ENCODE measurements around the gene PHACTR1.

PHACTR1 gene

DNA sequence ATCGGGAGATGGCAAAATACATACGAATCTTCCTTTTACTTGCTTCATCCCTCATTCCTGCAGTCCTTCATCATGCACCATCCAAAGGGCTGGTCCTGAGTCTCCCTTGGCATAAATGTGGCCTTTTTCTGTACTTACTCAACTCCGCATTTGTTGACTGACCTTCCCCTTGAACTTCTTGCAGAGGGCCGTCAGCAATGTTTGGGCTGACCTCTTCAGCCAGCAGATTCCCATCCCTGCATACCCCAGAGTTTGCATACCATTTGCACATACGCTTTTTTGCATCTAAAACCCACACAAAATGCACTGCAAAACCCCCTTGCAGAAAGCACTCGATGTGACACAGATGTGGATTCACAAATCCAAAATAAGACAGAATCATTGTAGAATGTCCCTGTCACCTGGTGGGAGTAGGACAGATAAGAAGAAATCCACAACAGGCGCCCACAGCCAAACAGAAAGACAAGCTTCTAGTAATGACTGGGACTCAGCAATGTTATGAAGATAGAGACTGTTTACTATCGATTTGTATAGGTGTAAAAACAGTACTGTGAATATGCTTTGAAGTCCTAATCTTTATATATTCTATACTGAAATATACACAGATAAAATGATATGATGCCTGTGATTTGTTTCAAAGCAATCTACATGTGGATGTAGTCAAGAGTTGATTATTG lies 566.0 kb downstream of the PHACTR1 start:
- Histone ChIP-seq H3K4me3 (ENCODE audit: low read length in 2 of 2) (no peak overlapping the region), H3K9ac (ENCODE audit: low read depth in 1 of 2, low read length in 2 of 2) (no peak overlapping the region), H3K36me3 (ENCODE audit: control insufficient read depth in 2 of 2, insufficient read depth in 2 of 2, low read length in 2 of 2) (peaks cover 2 to 8% of the 10 kb centered on the region in 2 donors), H3K27ac (ENCODE audit: low read depth in 2 of 2, low read length in 2 of 2) (no peak overlapping the region), H3K27me3 (ENCODE audit: control insufficient read depth in 2 of 2, insufficient read depth in 2 of 2, low read length in 2 of 2) (no peaks in the 10 kb centered on the region), H3K4me1 (ENCODE audit: control insufficient read depth in 2 of 2, insufficient read depth in 2 of 2, low read length in 2 of 2) (peaks cover 0 to 2% of the 10 kb centered on the region in 2 donors), H3K9me3 (ENCODE audit: control insufficient read depth in 2 of 2, low read length in 2 of 2) (peaks cover 0 to 3% of the 10 kb centered on the region in 2 donors)

DNA sequence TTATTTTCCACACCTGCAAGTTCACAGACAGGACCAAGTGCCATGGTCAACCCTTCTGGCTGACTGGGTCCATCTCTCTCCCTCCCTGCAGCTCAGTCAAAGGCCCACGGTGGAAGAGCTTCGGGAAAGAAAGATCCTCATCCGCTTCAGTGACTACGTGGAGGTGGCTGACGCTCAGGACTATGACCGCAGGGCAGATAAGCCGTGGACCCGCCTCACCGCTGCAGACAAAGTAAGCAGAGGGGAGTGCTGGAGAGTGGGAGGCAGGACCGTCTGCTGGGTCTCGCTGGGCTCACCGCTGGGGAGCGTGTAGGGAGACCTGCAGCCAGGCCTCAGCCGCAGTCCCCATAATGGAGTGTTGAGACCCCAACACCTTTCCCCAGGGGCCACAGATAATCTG lies 566.8 kb downstream of the PHACTR1 start:
- Histone ChIP-seq H3K4me1 (ENCODE audit: control insufficient read depth in 2 of 2, insufficient read depth in 2 of 2, low read length in 2 of 2) (peaks cover 0 to 2% of the 10 kb centered on the region in 2 donors), H3K4me3 (ENCODE audit: low read length in 2 of 2) (no peak overlapping the region), H3K9ac (ENCODE audit: low read depth in 1 of 2, low read length in 2 of 2) (no peak overlapping the region), H3K27me3 (ENCODE audit: control insufficient read depth in 2 of 2, insufficient read depth in 2 of 2, low read length in 2 of 2) (no peaks in the 10 kb centered on the region), H3K27ac (ENCODE audit: low read depth in 2 of 2, low read length in 2 of 2) (no peak overlapping the region), H3K36me3 (ENCODE audit: control insufficient read depth in 2 of 2, insufficient read depth in 2 of 2, low read length in 2 of 2) (peaks cover 2 to 11% of the 10 kb centered on the region in 2 donors), H3K9me3 (ENCODE audit: control insufficient read depth in 2 of 2, low read length in 2 of 2) (peaks cover 0 to 5% of the 10 kb centered on the region in 2 donors)

DNA sequence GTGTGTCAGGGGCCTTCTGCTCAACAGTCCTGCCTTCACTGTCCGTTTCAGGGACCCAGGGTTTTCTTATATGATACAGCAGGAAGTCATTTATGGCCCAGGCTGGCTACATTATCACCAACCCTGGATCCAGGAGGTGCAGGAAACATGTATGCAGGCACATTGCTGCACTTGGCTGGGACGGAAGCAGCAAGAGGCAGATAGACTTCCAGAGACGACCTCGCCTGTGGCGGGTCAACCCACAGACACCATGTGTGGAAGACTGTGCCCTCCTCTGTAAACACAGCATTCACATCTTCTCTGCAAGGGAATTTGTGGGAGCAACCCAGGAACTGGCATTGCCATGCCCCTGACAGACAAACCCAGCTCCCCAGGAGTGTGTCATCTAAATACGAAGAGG lies 568.1 kb downstream of the PHACTR1 start:
- H3K4me1 ChIP-seq (ENCODE audit: control insufficient read depth in 2 of 2, insufficient read depth in 2 of 2, low read length in 2 of 2): peaks cover 0 to 2% of the 10 kb centered on the region in 2 donors
- no peak overlapping the region for H3K27ac ChIP-seq (ENCODE audit: low read depth in 2 of 2, low read length in 2 of 2)
- H3K9ac ChIP-seq (ENCODE audit: low read depth in 1 of 2, low read length in 2 of 2): no peak overlapping the region
- H3K36me3 ChIP-seq (ENCODE audit: control insufficient read depth in 2 of 2, insufficient read depth in 2 of 2, low read length in 2 of 2): peaks cover 2 to 16% of the 10 kb centered on the region in 2 donors
- H3K4me3 ChIP-seq (ENCODE audit: low read length in 2 of 2): no peak overlapping the region
- H3K9me3 ChIP-seq (ENCODE audit: control insufficient read depth in 2 of 2, low read length in 2 of 2): peaks cover 0 to 5% of the 10 kb centered on the region in 2 donors
- H3K27me3 ChIP-seq (ENCODE audit: control insufficient read depth in 2 of 2, insufficient read depth in 2 of 2, low read length in 2 of 2): no peaks in the 10 kb centered on the region

DNA sequence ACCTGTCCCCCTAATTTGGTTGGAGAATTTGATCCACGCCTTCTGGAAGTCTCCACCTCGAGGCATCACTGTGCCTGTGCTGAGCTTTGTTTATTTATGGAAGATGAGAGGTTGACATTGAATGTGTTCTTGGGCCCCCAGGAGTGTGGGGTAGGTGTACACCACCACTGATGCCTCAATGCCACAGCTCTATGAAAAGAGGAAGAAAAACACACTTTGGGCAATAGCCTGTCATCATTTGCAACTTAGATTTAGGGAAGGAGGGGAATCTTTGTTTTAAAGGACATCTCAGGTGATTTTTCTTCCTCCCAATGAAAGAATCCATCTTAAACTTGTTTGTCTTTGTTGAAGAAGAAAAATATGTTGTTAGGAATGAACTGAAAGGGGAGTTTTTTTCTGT lies 569.1 kb downstream of the PHACTR1 start:
- Histone ChIP-seq H3K36me3 (ENCODE audit: control insufficient read depth in 2 of 2, insufficient read depth in 2 of 2, low read length in 2 of 2) (peaks cover 2 to 16% of the 10 kb centered on the region in 2 donors), H3K27ac (ENCODE audit: low read depth in 2 of 2, low read length in 2 of 2) (no peak overlapping the region), H3K4me1 (ENCODE audit: control insufficient read depth in 2 of 2, insufficient read depth in 2 of 2, low read length in 2 of 2) (peaks cover 0 to 2% of the 10 kb centered on the region in 2 donors), H3K9me3 (ENCODE audit: control insufficient read depth in 2 of 2, low read length in 2 of 2) (peaks cover 0 to 5% of the 10 kb centered on the region in 2 donors), H3K4me3 (ENCODE audit: low read length in 2 of 2) (no peak overlapping the region), H3K9ac (ENCODE audit: low read depth in 1 of 2, low read length in 2 of 2) (no peak overlapping the region), H3K27me3 (ENCODE audit: control insufficient read depth in 2 of 2, insufficient read depth in 2 of 2, low read length in 2 of 2) (no peaks in the 10 kb centered on the region)

DNA sequence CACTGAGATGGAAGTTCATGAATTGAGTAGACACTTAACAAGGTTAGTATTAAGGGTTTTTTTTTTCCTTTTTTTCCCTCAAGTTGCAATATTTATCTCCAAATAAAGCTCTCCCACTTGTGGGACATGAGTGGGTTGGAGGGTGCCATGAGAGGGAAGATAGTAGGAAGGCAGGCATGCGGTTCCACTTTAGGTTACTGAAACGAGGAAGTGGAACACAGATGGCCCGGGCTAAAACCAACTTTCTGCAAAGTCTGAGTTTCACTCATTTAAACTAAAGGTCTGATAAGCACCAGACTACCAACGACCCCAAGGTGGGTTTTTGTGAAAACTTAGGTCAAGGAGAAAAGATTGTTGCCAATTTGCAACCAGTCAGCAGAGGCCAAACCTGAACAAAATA lies 569.6 kb downstream of the PHACTR1 start:
- Histone ChIP-seq H3K36me3 (ENCODE audit: control insufficient read depth in 2 of 2, insufficient read depth in 2 of 2, low read length in 2 of 2) (peaks cover 2 to 16% of the 10 kb centered on the region in 2 donors), H3K4me3 (ENCODE audit: low read length in 2 of 2) (no peak overlapping the region), H3K27ac (ENCODE audit: low read depth in 2 of 2, low read length in 2 of 2) (no peak overlapping the region), H3K27me3 (ENCODE audit: control insufficient read depth in 2 of 2, insufficient read depth in 2 of 2, low read length in 2 of 2) (no peaks in the 10 kb centered on the region), H3K4me1 (ENCODE audit: control insufficient read depth in 2 of 2, insufficient read depth in 2 of 2, low read length in 2 of 2) (peaks cover 0 to 2% of the 10 kb centered on the region in 2 donors), H3K9me3 (ENCODE audit: control insufficient read depth in 2 of 2, low read length in 2 of 2) (peaks cover 0 to 5% of the 10 kb centered on the region in 2 donors), H3K9ac (ENCODE audit: low read depth in 1 of 2, low read length in 2 of 2) (no peak overlapping the region)

DNA sequence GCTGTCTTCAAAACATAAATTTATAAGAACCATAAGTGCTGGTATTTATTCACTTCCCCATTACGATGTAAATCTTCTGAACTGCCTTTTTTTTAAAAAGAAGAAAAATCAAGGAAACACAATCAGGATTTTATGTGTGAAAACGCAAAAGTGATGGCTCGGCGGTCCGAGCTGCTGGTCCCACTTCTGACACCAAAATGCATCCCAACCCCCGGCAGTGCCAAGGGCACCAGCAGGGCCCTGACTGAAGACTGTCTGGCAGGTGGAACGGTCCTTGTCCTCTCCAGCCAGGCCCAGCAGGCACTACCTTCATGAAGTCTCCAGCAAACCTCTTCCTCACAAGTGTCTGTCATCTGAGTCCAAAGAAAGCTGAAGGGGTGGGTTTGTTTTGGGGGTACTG lies 570.5 kb downstream of the PHACTR1 start:
- H3K36me3 ChIP-seq (ENCODE audit: control insufficient read depth in 2 of 2, insufficient read depth in 2 of 2, low read length in 2 of 2): peaks cover 2 to 19% of the 10 kb centered on the region in 2 donors

DNA sequence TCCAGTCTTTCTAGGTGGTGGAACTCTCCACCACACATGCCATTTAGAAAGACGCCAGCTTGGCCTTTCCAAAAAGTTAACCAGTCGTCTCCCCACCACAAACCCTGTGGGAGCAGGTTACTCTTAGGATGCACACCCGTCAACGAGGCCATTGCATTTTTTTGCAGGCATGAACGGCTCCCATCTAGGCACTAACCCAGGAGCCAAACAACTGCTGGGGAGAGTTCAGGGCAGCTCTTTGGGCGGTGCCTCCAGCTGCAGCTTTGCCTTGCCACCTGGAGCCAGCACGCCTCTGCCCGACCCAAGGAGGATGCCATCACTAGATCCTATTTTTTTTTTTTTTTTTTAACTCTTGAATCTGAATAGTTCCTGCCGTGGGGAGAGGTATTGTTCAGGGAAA lies 571.9 kb downstream of the PHACTR1 start:
- H3K4me1 ChIP-seq (ENCODE audit: control insufficient read depth in 2 of 2, insufficient read depth in 2 of 2, low read length in 2 of 2): peaks cover 0 to 2% of the 10 kb centered on the region in 2 donors
- peaks cover 6 to 30% of the 10 kb centered on the region in 2 donors for H3K36me3 ChIP-seq (ENCODE audit: control insufficient read depth in 2 of 2, insufficient read depth in 2 of 2, low read length in 2 of 2)
- no peak overlapping the region for H3K9ac ChIP-seq (ENCODE audit: low read depth in 1 of 2, low read length in 2 of 2)
- no peak overlapping the region for H3K4me3 ChIP-seq (ENCODE audit: low read length in 2 of 2)
- no peak overlapping the region for H3K27ac ChIP-seq (ENCODE audit: low read depth in 2 of 2, low read length in 2 of 2)
- no peaks in the 10 kb centered on the region for H3K27me3 ChIP-seq (ENCODE audit: control insufficient read depth in 2 of 2, insufficient read depth in 2 of 2, low read length in 2 of 2)
- H3K9me3 ChIP-seq (ENCODE audit: control insufficient read depth in 2 of 2, low read length in 2 of 2): peaks cover 0 to 5% of the 10 kb centered on the region in 2 donors

More for the DNA sequence above, 570.5 kb downstream of the PHACTR1 start:
- Histone ChIP-seq H3K27me3 (ENCODE audit: control insufficient read depth in 2 of 2, insufficient read depth in 2 of 2, low read length in 2 of 2) (no peaks in the 10 kb centered on the region), H3K4me1 (ENCODE audit: control insufficient read depth in 2 of 2, insufficient read depth in 2 of 2, low read length in 2 of 2) (peaks cover 0 to 2% of the 10 kb centered on the region in 2 donors), H3K9me3 (ENCODE audit: control insufficient read depth in 2 of 2, low read length in 2 of 2) (peaks cover 0 to 5% of the 10 kb centered on the region in 2 donors), H3K4me3 (ENCODE audit: low read length in 2 of 2) (no peak overlapping the region), H3K27ac (ENCODE audit: low read depth in 2 of 2, low read length in 2 of 2) (no peak overlapping the region), H3K9ac (ENCODE audit: low read depth in 1 of 2, low read length in 2 of 2) (no peak overlapping the region)

DNA sequence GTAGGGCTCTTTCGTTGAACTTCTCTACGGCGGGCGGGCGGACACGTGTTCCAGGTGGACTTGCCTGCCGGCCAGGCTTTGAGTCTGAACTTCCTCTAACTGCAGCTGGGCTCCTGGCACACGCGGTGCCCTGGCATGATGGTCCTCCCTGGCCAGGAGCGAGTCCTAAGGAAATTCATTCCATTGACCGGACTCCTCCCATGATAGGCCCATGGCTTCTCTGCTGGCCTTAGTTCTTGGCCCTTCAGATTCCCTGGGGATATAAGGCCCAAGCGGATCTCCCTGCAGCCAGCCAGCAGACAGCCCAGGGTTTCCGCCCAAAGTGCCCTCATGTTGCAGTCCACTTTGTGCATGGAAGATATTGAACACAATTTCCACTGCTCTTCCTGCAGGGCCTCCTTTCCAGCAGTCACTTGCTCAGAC lies 572.4 kb downstream of the PHACTR1 start:
- H3K36me3 ChIP-seq (ENCODE audit: control insufficient read depth in 2 of 2, insufficient read depth in 2 of 2, low read length in 2 of 2): peaks cover 9 to 34% of the 10 kb centered on the region in 2 donors
- no peaks in the 10 kb centered on the region for H3K27me3 ChIP-seq (ENCODE audit: control insufficient read depth in 2 of 2, insufficient read depth in 2 of 2, low read length in 2 of 2)
- no peak overlapping the region for H3K27ac ChIP-seq (ENCODE audit: low read depth in 2 of 2, low read length in 2 of 2)
- peaks cover 0 to 2% of the 10 kb centered on the region in 2 donors for H3K4me1 ChIP-seq (ENCODE audit: control insufficient read depth in 2 of 2, insufficient read depth in 2 of 2, low read length in 2 of 2)
- H3K9ac ChIP-seq (ENCODE audit: low read depth in 1 of 2, low read length in 2 of 2): no peak overlapping the region
- no peak overlapping the region for H3K4me3 ChIP-seq (ENCODE audit: low read length in 2 of 2)
- peaks cover 0 to 5% of the 10 kb centered on the region in 2 donors for H3K9me3 ChIP-seq (ENCODE audit: control insufficient read depth in 2 of 2, low read length in 2 of 2)

DNA sequence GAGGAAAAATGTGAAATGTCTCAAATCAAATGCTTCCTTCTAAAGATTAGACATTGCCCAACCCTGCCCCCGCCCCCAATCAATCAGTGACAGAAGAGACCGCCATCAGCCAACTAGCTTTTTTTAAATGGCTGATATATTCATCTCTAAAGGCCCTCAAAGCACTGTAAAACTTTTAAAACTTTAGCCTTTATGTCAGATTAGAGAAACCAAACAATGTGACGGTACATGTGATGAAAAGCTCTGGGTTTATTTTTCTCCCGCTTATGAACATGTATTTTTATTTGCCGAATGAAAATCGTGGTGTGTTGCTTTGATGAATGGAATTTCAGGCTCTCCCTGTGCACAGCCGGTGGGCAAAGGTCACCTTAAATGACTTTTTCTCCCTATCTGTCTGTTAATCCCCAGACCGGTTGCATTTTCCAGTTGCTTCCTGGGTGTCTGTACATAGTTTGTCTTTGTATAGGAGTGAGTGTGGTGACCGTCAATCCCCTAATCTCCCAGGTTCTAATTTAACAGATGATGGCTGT lies 573.3 kb downstream of the PHACTR1 start:
- H3K27ac ChIP-seq (ENCODE audit: low read depth in 2 of 2, low read length in 2 of 2): no peak overlapping the region
- peaks cover 16 to 42% of the 10 kb centered on the region in 2 donors for H3K36me3 ChIP-seq (ENCODE audit: control insufficient read depth in 2 of 2, insufficient read depth in 2 of 2, low read length in 2 of 2)
- no peak overlapping the region for H3K9ac ChIP-seq (ENCODE audit: low read depth in 1 of 2, low read length in 2 of 2)
- H3K4me1 ChIP-seq (ENCODE audit: control insufficient read depth in 2 of 2, insufficient read depth in 2 of 2, low read length in 2 of 2): peaks cover 0 to 2% of the 10 kb centered on the region in 2 donors
- no peak overlapping the region for H3K4me3 ChIP-seq (ENCODE audit: low read length in 2 of 2)
- H3K27me3 ChIP-seq (ENCODE audit: control insufficient read depth in 2 of 2, insufficient read depth in 2 of 2, low read length in 2 of 2): no peaks in the 10 kb centered on the region
- peaks cover 0 to 5% of the 10 kb centered on the region in 2 donors for H3K9me3 ChIP-seq (ENCODE audit: control insufficient read depth in 2 of 2, low read length in 2 of 2)

DNA sequence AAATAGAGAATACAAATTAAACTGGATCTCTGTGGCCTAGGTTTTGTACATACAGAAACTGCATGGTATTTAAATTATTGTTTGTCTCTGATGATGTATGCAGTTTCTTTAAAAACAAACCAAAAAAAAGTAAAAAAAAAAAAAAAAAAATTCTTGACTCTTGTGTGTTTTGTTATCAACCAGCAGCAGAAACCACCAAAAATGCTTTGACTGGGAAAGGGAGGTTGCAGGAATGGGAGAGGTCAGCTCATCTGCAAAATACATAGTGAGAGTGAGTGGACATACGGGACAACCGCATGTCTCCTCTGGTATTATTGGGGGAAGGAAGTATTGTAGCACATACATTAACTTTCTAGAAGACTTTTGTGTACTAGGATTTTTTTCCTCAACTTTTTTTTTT lies 573.8 kb downstream of the PHACTR1 start:
- H3K36me3 ChIP-seq (ENCODE audit: control insufficient read depth in 2 of 2, insufficient read depth in 2 of 2, low read length in 2 of 2): peaks cover 16 to 46% of the 10 kb centered on the region in 2 donors
- peaks cover 0 to 1% of the 10 kb centered on the region in 2 donors for H3K4me1 ChIP-seq (ENCODE audit: control insufficient read depth in 2 of 2, insufficient read depth in 2 of 2, low read length in 2 of 2)
- peaks cover 0 to 5% of the 10 kb centered on the region in 2 donors for H3K9me3 ChIP-seq (ENCODE audit: control insufficient read depth in 2 of 2, low read length in 2 of 2)
- H3K27ac ChIP-seq (ENCODE audit: low read depth in 2 of 2, low read length in 2 of 2): no peak overlapping the region
- H3K9ac ChIP-seq (ENCODE audit: low read depth in 1 of 2, low read length in 2 of 2): no peak overlapping the region
- no peaks in the 10 kb centered on the region for H3K27me3 ChIP-seq (ENCODE audit: control insufficient read depth in 2 of 2, insufficient read depth in 2 of 2, low read length in 2 of 2)
- H3K4me3 ChIP-seq (ENCODE audit: low read length in 2 of 2): no peak overlapping the region
